GM12865 (cell line): Measurements from ENCODE around the gene ARID4B.

Experiments used
- DNase-seq: peaks from one replicate; pipeline ENCODE4 v3.0.0; 2010; ENCODE audit warnings: low read depth
- H3K4me3 ChIP-seq: 2 replicates; pipeline ENCODE4 v1.5.1; 2011; ENCODE audit warnings: mild to moderate bottlenecking, low read depth, low read length, control low read depth
- CTCF ChIP-seq: IDR thresholded peaks from 2 replicates; pipeline ENCODE4 v1.5.1; 2011; ENCODE audit warnings: low read length, control low read depth, low read depth, inconsistent platforms; ENCODE audit not compliant: insufficient read depth; ENCODE audit errors: missing control alignments

The ARID4B gene

GRCh38 chr1:235156740-235157139 is 171.2 kb downstream of the ARID4B start:
- no peak for DNase-seq
- H3K4me3 ChIP-seq = no peak overlapping the region
- TF ChIP-seq CTCF = no peak

GRCh38 chr1:235156265-235156664 is 171.7 kb downstream of the ARID4B start:
- no peak for TF ChIP-seq CTCF
- no peak for DNase-seq
- H3K4me3 ChIP-seq = no peak overlapping the region

GRCh38 chr1:235152235-235152634 is 175.7 kb downstream of the ARID4B start:
- H3K4me3 ChIP-seq = no peak overlapping the region
- TF ChIP-seq CTCF = no peak
- DNase-seq = no peak

- no peak for DNase-seq
- H3K4me3 ChIP-seq = no peak overlapping the region
- TF ChIP-seq CTCF = no peak
Observed at GRCh38 chr1:235151033-235151432, 176.9 kb downstream of the ARID4B start.

GRCh38 chr1:235149824-235150223 is 178.2 kb downstream of the ARID4B start:
- no peak overlapping the region for H3K4me3 ChIP-seq
- no peak for TF ChIP-seq CTCF
- DNase-seq = no peak

GRCh38 chr1:235147269-235147668 is 180.7 kb downstream of the ARID4B start:
- no peak for TF ChIP-seq CTCF
- no peak overlapping the region for H3K4me3 ChIP-seq
- peak; percentile 31 for DNase-seq

GRCh38 chr1:235145639-235146038 is 182.3 kb downstream of the ARID4B start:
- TF ChIP-seq CTCF = no peak
- no peak for DNase-seq

More at GRCh38 chr1:235145639-235146038, 182.3 kb downstream of the ARID4B start:
- H3K4me3 ChIP-seq = no peak overlapping the region
